RWPE2 (cell line): ENCODE data around the gene USP27X.

Experiments used
- ATAC-seq: fragments of 200-7000 bp; cut with Tn5 transposase; 3 replicates; pipeline ENCODE4 v1.9.1; 2021; ENCODE audit warnings: low read depth
- DNase-seq: peaks from one replicate; pipeline ENCODE4 v3.0.0-alpha.2; 2020; ENCODE audit warnings: low spot score
- H3K27ac ChIP-seq: fragments of 450-650 bp; 2 replicates; pipeline ENCODE4 v1.5.1; 2017; ENCODE audit warnings: mild to moderate bottlenecking; ENCODE audit not compliant: poor library complexity, severe bottlenecking
- H3K27me3 ChIP-seq: fragments of 250-450 bp; sonication (Bioruptor Pico); 2 replicates; pipeline ENCODE4 v1.5.1; 2021; ENCODE audit warnings: mild to moderate bottlenecking, moderate library complexity; ENCODE audit not compliant: insufficient read depth, poor library complexity, severe bottlenecking
- H3K36me3 ChIP-seq: fragments of 250-450 bp; sonication (Bioruptor Pico); 2 replicates; pipeline ENCODE4 v1.5.1; 2020; ENCODE audit warnings: low read depth, mild to moderate bottlenecking, moderate library complexity
- H3K4me1 ChIP-seq: fragments of 250-450 bp; sonication (Bioruptor Pico); 2 replicates; pipeline ENCODE4 v1.5.1; 2021; ENCODE audit warnings: mild to moderate bottlenecking, moderate library complexity; ENCODE audit not compliant: insufficient read depth, poor library complexity, severe bottlenecking
- H3K4me3 ChIP-seq: fragments of 250-450 bp; sonication (Bioruptor Pico); 2 replicates; pipeline ENCODE4 v1.5.1; 2021; ENCODE audit warnings: mild to moderate bottlenecking, moderate library complexity; ENCODE audit not compliant: severe bottlenecking
- H3K9me3 ChIP-seq: fragments of 250-450 bp; sonication (Bioruptor Pico); 2 replicates; pipeline ENCODE4 v1.5.1; 2021; ENCODE audit warnings: mild to moderate bottlenecking, moderate library complexity; ENCODE audit not compliant: severe bottlenecking
- CTCF ChIP-seq: fragments of 450-650 bp; IDR thresholded peaks from one replicate; pipeline ENCODE4 v1.5.1; 2017; ENCODE audit warnings: mild to moderate bottlenecking, moderate library complexity; ENCODE audit not compliant: poor library complexity, severe bottlenecking

The USP27X gene

GRCh38 chrX:49844611-49845010 is 34.7 kb upstream of the USP27X start:
- Histone ChIP-seq H3K36me3 (no peaks in the 10 kb centered on the region), H3K4me1 (no peaks in the 10 kb centered on the region), H3K27me3 (no peaks in the 10 kb centered on the region), H3K9me3 (no peaks in the 10 kb centered on the region), H3K27ac (no peak overlapping the region), H3K4me3 (no peak overlapping the region)
- no peak for ATAC-seq
- no peak for TF ChIP-seq CTCF
- DNase-seq: no peak

GRCh38 chrX:49845701-49846403 is 33.4 kb upstream of the USP27X start:
- Histone ChIP-seq H3K4me3 (no peak overlapping the region), H3K9me3 (no peaks in the 10 kb centered on the region), H3K4me1 (no peaks in the 10 kb centered on the region), H3K27ac (no peak overlapping the region), H3K27me3 (no peaks in the 10 kb centered on the region), H3K36me3 (no peaks in the 10 kb centered on the region)
- ATAC-seq (no peak), DNase-seq (no peak)
- TF ChIP-seq CTCF: no peak

GRCh38 chrX:49846522-49846921 is 32.8 kb upstream of the USP27X start:
- Histone ChIP-seq H3K27ac (no peak overlapping the region), H3K4me3 (no peak overlapping the region), H3K9me3 (no peaks in the 10 kb centered on the region), H3K36me3 (no peaks in the 10 kb centered on the region), H3K27me3 (no peaks in the 10 kb centered on the region), H3K4me1 (no peaks in the 10 kb centered on the region)
- no peak for TF ChIP-seq CTCF
- no peak for DNase-seq
- ATAC-seq: no peak

- ATAC-seq (no peak), DNase-seq (no peak)
- no peak for TF ChIP-seq CTCF
- Histone ChIP-seq H3K27ac (no peak overlapping the region), H3K36me3 (no peaks in the 10 kb centered on the region), H3K27me3 (no peaks in the 10 kb centered on the region), H3K4me3 (no peak overlapping the region), H3K4me1 (no peaks in the 10 kb centered on the region), H3K9me3 (no peaks in the 10 kb centered on the region)
These were observed 31.0 kb upstream of the USP27X start for GRCh38 chrX:49848275-49848674.

GRCh38 chrX:49850028-49850427 is 29.3 kb upstream of the USP27X start:
- Histone ChIP-seq H3K27me3 (no peaks in the 10 kb centered on the region), H3K9me3 (no peaks in the 10 kb centered on the region), H3K27ac (no peak overlapping the region), H3K4me1 (no peaks in the 10 kb centered on the region), H3K4me3 (no peak overlapping the region), H3K36me3 (no peaks in the 10 kb centered on the region)
- no peak for TF ChIP-seq CTCF
- DNase-seq (no peak), ATAC-seq (no peak)
